ENCODE data around the gene DUOX2.

DNA sequence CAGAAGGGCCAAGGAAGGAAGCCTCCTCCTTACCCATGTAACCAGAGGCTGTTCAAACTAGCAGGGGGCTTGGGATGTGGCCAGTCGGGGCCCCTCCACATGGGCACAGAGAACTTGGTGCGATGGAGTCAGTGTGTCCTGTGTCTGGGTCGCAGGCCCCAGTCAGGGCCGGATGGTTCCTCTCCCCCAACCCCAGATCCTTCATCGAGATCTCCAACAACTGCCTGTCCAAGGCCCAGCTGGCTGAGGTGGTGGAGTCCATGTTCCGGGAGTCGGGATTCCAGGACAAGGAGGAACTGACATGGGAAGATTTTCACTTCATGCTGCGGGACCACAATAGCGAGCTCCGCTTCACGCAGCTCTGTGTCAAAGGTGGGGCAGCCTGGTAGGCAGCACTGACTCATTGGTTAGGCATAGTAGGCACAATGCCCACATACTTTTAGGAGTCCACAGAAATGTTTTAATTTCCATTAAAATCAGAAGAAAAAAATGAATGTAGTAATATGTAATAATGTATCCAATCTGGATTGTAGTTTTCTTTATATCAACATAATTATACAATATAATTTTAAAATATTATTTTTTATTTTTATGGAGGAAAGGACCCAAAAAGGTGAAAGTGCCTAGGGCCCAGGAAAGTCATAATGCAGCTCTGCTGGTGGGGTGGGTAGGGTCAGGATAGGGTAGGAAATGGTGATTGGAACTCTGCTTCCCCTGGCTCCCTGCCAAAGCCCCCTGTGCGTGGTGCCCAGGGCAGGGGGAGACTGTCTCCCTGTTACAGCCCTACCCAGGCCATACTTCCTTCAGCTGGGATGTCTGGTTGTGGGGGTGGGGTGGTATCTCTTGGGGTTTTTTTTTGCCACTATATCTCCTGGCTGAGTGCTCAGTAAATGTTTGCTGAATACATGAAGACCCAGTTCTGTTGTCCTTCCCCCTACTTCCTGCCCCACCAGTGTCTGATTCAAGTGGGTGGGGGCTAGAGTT, 34.4 kb upstream of the DUOX2 start:
- TF ChIP-seq, protein P1, sequence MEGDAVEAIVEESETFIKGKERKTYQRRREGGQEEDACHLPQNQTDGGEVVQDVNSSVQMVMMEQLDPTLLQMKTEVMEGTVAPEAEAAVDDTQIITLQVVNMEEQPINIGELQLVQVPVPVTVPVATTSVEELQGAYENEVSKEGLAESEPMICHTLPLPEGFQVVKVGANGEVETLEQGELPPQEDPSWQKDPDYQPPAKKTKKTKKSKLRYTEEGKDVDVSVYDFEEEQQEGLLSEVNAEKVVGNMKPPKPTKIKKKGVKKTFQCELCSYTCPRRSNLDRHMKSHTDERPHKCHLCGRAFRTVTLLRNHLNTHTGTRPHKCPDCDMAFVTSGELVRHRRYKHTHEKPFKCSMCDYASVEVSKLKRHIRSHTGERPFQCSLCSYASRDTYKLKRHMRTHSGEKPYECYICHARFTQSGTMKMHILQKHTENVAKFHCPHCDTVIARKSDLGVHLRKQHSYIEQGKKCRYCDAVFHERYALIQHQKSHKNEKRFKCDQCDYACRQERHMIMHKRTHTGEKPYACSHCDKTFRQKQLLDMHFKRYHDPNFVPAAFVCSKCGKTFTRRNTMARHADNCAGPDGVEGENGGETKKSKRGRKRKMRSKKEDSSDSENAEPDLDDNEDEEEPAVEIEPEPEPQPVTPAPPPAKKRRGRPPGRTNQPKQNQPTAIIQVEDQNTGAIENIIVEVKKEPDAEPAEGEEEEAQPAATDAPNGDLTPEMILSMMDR (IDR thresholded peaks at IDR 0.05), result no peak
- no peak for TF ChIP-seq POLR2A (IDR thresholded peaks at IDR 0.05)
